ENCODE results near the gene MYCBP2. TPM values are rescaled to one million over a fixed set of nuclear protein-coding genes. Genes with fewer than 3 reads are reported as not detected.
"Not testable (repeated sequence)": the region's sequence is repeated elsewhere in the genome, so short reads cannot be mapped to it uniquely, and the experiment has no call there.

MYCBP2 gene
- total and polyA plus RNA-seq, 5 experiments from 2014 or later: 24.2 to 174 (median 41.4) TPM

- Mint-ChIP-seq H3K36me3 (no peaks in the 10 kb centered on the region), H3K27me3 (peaks cover 0 to 3% (median 0%) of the 10 kb centered on the region in 5 donors), H3K4me1 (peaks cover 14 to 47% (median 37%) of the 10 kb centered on the region in 4 donors)
Measured at GRCh38 chr13:77331421-77331820, 4.5 kb upstream of the MYCBP2 start.

DNA sequence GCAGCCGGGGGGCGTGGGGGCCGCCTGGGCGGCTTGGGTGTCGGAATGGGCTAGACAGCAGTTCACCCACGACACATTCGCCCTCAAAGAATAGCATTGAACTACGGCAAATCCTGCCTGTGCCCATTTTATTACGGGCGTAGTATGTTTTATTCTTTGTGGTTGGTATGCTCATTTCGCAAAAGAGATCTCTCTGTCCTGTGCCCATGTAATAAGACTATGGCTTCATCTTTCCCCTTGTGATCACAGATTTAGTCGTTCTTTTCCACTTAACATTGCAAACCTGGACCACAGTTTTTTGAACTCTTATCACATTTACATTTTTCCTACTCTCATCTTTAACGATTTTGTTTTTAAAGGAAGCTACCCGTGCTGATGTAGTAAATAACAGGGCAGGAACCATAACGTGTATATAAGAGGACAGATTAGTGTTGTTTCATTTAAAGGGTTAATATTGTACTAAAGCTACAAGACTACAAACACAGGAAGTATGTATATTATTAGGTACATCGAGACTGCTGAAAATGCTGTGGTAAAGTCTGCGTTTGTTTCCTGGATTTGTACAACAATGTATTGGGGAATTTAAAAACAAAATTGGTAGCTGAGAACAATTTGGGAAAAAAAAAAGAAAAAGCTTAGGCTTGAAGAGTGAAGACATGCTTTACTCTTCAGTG, 3.2 kb upstream of the MYCBP2 start:
- H3K27ac Mint-ChIP-seq: peak overlapping the region; percentile 88 to 98 (median 95)
- H3K9me3 Mint-ChIP-seq: no peaks in the 10 kb centered on the region
- DNase-seq (no peak), ATAC-seq (no peak)
- POLR2A ChIA-PET: interaction anchor here (0.6 to 3.4 kb wide), 20 partner anchors 8 to 444 kb away, joined by 3 to 31 read pairs (median 6); partner anchors contain the start of genes CLN5, FBXL3, KCTD12 and SLAIN1
- H3K27me3 Mint-ChIP-seq: peaks cover 0 to 3% (median 0%) of the 10 kb centered on the region in 5 donors
- peak overlapping the region; percentile 86 to 99 (median 97) for H3K4me3 Mint-ChIP-seq
- H3K4me1 Mint-ChIP-seq: peaks cover 23 to 59% (median 41%) of the 10 kb centered on the region in 4 donors
- H3K36me3 Mint-ChIP-seq: no peaks in the 10 kb centered on the region

More at GRCh38 chr13:77331421-77331820, 4.5 kb upstream of the MYCBP2 start:
- ATAC-seq (no peak), DNase-seq (no peak)
- Mint-ChIP-seq H3K27ac (peak overlapping the region in 8 of 10 donors; percentile 60 to 91 (median 84)), H3K4me3 (peak overlapping the region; percentile 0 to 71 (median 42)), H3K9me3 (no peaks in the 10 kb centered on the region)
- POLR2A ChIA-PET: no interaction called here

DNA sequence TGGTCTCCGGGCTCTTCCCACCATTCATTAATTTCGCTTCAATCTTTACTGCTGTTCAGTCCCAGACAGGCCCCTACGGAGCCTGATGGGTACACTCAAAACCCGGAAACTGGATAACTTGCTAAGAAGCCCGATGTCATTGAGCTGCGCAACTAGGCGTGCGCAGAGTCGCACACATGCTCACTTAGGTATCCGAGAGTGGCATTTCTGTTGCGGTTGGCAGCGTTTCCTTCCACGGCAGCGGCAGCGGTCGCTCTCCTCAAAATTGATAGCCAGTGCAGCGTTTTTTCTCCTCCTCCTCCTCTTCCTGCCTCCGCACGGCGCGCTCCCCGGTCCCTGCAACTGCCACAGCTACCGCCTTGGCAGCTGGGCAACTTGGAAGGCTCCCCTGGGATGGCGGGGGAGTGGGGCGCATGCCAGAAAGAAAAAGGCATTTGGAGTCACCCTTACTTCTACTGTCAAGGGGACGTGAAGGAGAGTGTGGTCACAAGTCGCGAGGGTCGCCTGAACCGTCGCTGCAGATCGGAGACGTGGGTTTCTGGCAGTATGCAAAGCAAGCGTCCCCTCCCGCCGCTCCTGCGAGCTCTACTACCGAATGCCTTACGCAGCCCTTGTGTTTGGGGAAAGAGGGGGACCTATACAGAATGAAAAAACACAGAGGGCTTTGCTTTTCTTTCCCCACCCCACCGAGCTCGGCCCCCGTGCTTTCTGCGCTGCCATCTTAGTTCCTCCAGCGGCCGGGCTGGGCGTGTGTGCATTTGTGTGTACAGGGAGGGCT, 2.4 kb upstream of the MYCBP2 start:
- ATAC-seq (peak; percentile 57 to 64), DNase-seq (peak; percentile 70 to 96 (median 89))
- Mint-ChIP-seq H3K36me3 (no peaks in the 10 kb centered on the region), H3K4me1 (peaks cover 23 to 61% (median 48%) of the 10 kb centered on the region in 4 donors), H3K9me3 (no peaks in the 10 kb centered on the region), H3K27me3 (peaks cover 0 to 3% (median 0%) of the 10 kb centered on the region in 5 donors), H3K27ac (peak overlapping the region; percentile 88 to 98 (median 95)), H3K4me3 (peak overlapping the region; percentile 86 to 99 (median 97))
- POLR2A ChIA-PET: interaction anchor here (0.6 to 3.4 kb wide), 23 partner anchors 9 to 443 kb away, joined by 3 to 31 read pairs (median 4); partner anchors contain the start of genes CLN5, FBXL3, KCTD12 and SLAIN1

DNA sequence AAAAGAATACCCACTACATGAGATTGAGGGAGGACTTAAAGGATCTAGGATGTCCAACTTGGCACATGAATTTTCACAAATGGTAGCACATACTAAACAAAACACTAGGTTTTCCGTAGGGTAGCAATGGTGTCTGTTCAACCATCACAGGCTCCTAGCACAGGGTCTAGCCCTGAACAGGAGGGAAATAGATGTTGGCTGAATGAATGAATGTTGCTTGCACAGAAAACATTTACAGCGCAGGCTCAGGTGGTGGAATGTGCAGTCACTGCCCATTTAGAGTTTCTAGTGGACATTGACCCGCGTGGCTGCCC, 1.9 kb upstream of the MYCBP2 start:
- no peaks in the 10 kb centered on the region for H3K9me3 Mint-ChIP-seq
- ATAC-seq (no peak), DNase-seq (no peak)
- H3K4me1 Mint-ChIP-seq: peaks cover 27 to 64% (median 51%) of the 10 kb centered on the region in 4 donors
- peak overlapping the region; percentile 86 to 99 (median 97) for H3K4me3 Mint-ChIP-seq
- peaks cover 0 to 3% (median 0%) of the 10 kb centered on the region in 5 donors for H3K27me3 Mint-ChIP-seq
- peak overlapping the region; percentile 88 to 98 (median 95) for H3K27ac Mint-ChIP-seq
- POLR2A ChIA-PET: interaction anchor here (0.9 to 3.4 kb wide), 16 partner anchors 9 to 443 kb away, joined by 3 to 31 read pairs (median 7); partner anchors contain the start of genes CLN5, FBXL3, KCTD12 and SLAIN1
- H3K36me3 Mint-ChIP-seq: no peaks in the 10 kb centered on the region

GRCh38 chr13:77325371-77325980, 1.4 kb downstream of the MYCBP2 start:
- Mint-ChIP-seq H3K4me3 (peak overlapping the region; percentile 96 to 99 (median 98)), H3K27ac (peak overlapping the region; percentile 94 to 98 (median 95)), H3K4me1 (peaks cover 51 to 84% (median 75%) of the 10 kb centered on the region in 4 donors), H3K9me3 (no peaks in the 10 kb centered on the region), H3K27me3 (peaks cover 0 to 3% (median 0%) of the 10 kb centered on the region in 5 donors), H3K36me3 (no peaks in the 10 kb centered on the region)
- peak in 5 of 10 donors; percentile 12 to 60 (median 51) for DNase-seq
- POLR2A ChIA-PET: interaction anchor here (0.7 to 3.8 kb wide), 10 partner anchors 8 to 1927 kb away, joined by 3 to 22 read pairs (median 3); partner anchors contain the start of gene FBXL3
- no peak for ATAC-seq

DNA sequence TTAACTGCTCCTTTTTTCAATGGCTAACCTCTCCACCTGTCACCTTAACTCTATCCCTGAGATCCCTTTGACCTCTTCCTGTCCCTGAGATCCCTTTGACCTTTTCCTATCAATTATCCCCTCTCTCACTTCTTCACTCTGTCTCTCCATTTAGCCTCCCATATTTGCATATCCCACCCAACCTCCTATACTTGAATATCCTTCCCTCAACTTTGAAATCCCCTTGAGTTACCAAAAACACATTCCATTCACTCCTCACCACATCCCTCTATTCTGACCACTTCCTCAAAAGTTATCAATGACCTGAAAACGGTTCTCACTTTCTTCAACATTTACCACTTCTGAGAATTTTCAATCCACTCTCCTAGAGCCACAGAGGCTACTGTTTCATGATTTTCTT, 3.0 kb downstream of the MYCBP2 start:
- POLR2A ChIA-PET: no interaction called here
- H3K36me3 Mint-ChIP-seq: no peaks in the 10 kb centered on the region
- H3K4me1 Mint-ChIP-seq: peaks cover 57 to 88% (median 83%) of the 10 kb centered on the region in 4 donors
- ATAC-seq (no peak), DNase-seq (no peak)
- peaks cover 0 to 3% (median 0%) of the 10 kb centered on the region in 5 donors for H3K27me3 Mint-ChIP-seq
- peak overlapping the region; percentile 6 to 96 (median 64) for H3K27ac Mint-ChIP-seq
- no peaks in the 10 kb centered on the region for H3K9me3 Mint-ChIP-seq
- peak overlapping the region; percentile 96 to 99 (median 98) for H3K4me3 Mint-ChIP-seq

GRCh38 chr13:77319536-77319935, 7.4 kb downstream of the MYCBP2 start:
- Mint-ChIP-seq H3K27ac (peak overlapping the region in 5 of 10 donors; percentile 28 to 69 (median 38)), H3K9me3 (no peaks in the 10 kb centered on the region), H3K4me3 (peak overlapping the region in 7 of 10 donors; percentile 7 to 78 (median 31)), H3K36me3 (peaks cover 0 to 4% (median 3%) of the 10 kb centered on the region in 3 donors), H3K27me3 (no peaks in the 10 kb centered on the region), H3K4me1 (peaks cover 51 to 96% (median 90%) of the 10 kb centered on the region in 4 donors)
- POLR2A ChIA-PET: interaction anchor here (1.4 to 2.1 kb wide), 3 partner anchors 10 to 14 kb away, joined by 3 to 7 read pairs (median 3); no protein-coding TSS in a partner anchor
- ATAC-seq: no peak
- no peak for DNase-seq

DNA sequence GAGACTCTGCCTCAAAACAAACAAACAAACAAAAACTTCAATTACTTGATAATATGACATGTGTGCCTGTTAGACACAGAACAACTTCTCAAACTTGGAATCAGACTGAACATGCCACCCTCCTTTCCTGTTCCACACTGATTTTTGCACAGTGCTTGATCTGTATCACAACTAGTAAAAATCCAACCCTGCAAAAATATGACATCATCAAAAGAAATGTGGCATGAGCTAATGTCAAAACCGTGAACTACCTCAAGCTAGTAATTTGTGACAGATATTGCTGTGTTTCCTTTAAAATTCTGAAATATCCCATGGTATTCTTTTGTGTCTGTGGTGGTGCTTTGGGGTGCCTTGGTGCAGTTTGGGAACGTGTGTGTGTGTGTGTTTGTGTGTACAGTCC, 8.2 kb downstream of the MYCBP2 start:
- DNase-seq: no peak
- Mint-ChIP-seq H3K36me3 (peaks cover 0 to 4% (median 3%) of the 10 kb centered on the region in 3 donors), H3K4me3 (peak overlapping the region in 6 of 10 donors; percentile 21 to 57 (median 38)), H3K4me1 (peaks cover 51 to 96% (median 90%) of the 10 kb centered on the region in 4 donors), H3K27ac (peak overlapping the region; percentile 5 to 88 (median 72)), H3K27me3 (no peaks in the 10 kb centered on the region), H3K9me3 (no peaks in the 10 kb centered on the region)
- POLR2A ChIA-PET: interaction anchor here (2.1 kb wide), 1 partner anchor 11 kb away, joined by 7 read pairs; no protein-coding TSS in a partner anchor
- ATAC-seq: peak in 1 of 2 donors; percentile 18

- POLR2A ChIA-PET: interaction anchor here (0.9 kb wide), 1 partner anchor 10 kb away, joined by 4 read pairs; no protein-coding TSS in a partner anchor
- ATAC-seq: peak in 1 of 2 donors; percentile 41
- Mint-ChIP-seq H3K9me3 (no peaks in the 10 kb centered on the region), H3K4me1 (peaks cover 36 to 93% (median 86%) of the 10 kb centered on the region in 4 donors), H3K27me3 (no peaks in the 10 kb centered on the region), H3K36me3 (peaks cover 0 to 4% (median 3%) of the 10 kb centered on the region in 3 donors), H3K4me3 (peak overlapping the region in 8 of 10 donors; percentile 6 to 49 (median 32)), H3K27ac (peak overlapping the region in 9 of 10 donors; percentile 18 to 79 (median 58))
- no peak for DNase-seq
Measured at GRCh38 chr13:77316430-77316829, 10.5 kb downstream of the MYCBP2 start.

DNA sequence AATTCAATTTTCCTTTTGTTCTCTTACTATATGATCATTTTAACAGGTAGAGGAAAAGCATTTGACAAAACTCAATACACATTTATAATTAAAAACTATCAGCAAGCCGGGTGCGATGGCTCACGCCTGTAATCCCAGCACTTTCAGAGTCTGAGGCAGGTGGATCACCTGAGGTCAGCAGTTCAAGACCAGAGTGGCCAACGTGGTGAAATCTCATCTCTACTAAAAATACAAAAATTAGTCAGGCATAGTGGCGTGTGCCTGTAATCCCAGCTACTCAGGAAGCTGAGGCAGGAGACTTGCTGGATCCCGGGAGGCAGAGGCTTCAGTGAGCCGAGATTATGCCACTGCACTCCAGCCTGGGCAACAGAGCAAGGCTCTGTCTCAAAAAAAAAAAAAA, 11.4 kb downstream of the MYCBP2 start:
- Mint-ChIP-seq H3K4me3 (peak overlapping the region in 3 of 10 donors; percentile 27 to 49 (median 42)), H3K4me1 (peaks cover 36 to 93% (median 87%) of the 10 kb centered on the region in 4 donors), H3K27ac (peak overlapping the region in 5 of 10 donors; percentile 7 to 70 (median 40))
- H3K9me3 Mint-ChIP-seq, H3K36me3 Mint-ChIP-seq, DNase-seq, ATAC-seq, H3K27me3 Mint-ChIP-seq: not testable (repeated sequence)
- POLR2A ChIA-PET: interaction anchor here (0.7 to 0.9 kb wide), 2 partner anchors 9 to 225 kb away, joined by 3 to 4 read pairs; no protein-coding TSS in a partner anchor

GRCh38 chr13:77313923-77314322, 13.0 kb downstream of the MYCBP2 start:
- no peak for ATAC-seq
- Mint-ChIP-seq H3K27me3 (no peaks in the 10 kb centered on the region), H3K4me3 (peak overlapping the region in 9 of 10 donors; percentile 5 to 47 (median 24)), H3K9me3 (no peaks in the 10 kb centered on the region), H3K4me1 (peaks cover 35 to 93% (median 87%) of the 10 kb centered on the region in 4 donors), H3K36me3 (peaks cover 0 to 4% (median 3%) of the 10 kb centered on the region in 3 donors), H3K27ac (peak overlapping the region in 9 of 10 donors; percentile 7 to 70 (median 38))
- POLR2A ChIA-PET: no interaction called here
- DNase-seq: no peak

All from naive thymus-derived CD8-positive, alpha-beta T cell (primary cell).